Caco-2 (cell line): ENCODE measurements around the gene ATP9B. TPM values are rescaled to one million over a fixed set of nuclear protein-coding genes. Genes with fewer than 3 reads are reported as not detected.

ENCODE experiments used
- BruUV-seq: library from RNA; stranded (reverse); fragments of 400-500 nt; replicated peaks from 2 replicates; lab custom pipeline; 2021; lab: Mats Ljungman, UMichigan
- CTCF ChIA-PET: fragments of 300-600 bp; sonication (Branson Sonifier 250); formaldehyde crosslinking; loops from one replicate; lab custom pipeline; 2022; ENCODE audit warnings: antibody characterized with exemption; lab: Charles Lee
- POLR2A ChIA-PET: fragments of 300-600 bp; sonication (Branson Sonifier 250); formaldehyde crosslinking; loops from one replicate; lab custom pipeline; 2022; ENCODE audit warnings: antibody characterized with exemption; lab: Charles Lee
- DNase-seq, 2 experiments: peaks; one replicate each; pipeline versions ENCODE4 v3.0.0 to v3.0.0-alpha.2; 2020 to 2022
- H3K27me3 ChIP-seq: replicated peaks from 2 replicates; pipeline ENCODE4 v1.6.0; 2011; ENCODE audit warnings: low read length; ENCODE audit not compliant: control insufficient read depth, insufficient read depth
- H3K36me3 ChIP-seq: 2 replicates; pipeline ENCODE4 v1.5.1; 2011; ENCODE audit warnings: low read length; ENCODE audit not compliant: control insufficient read depth, insufficient read depth
- H3K4me1 ChIP-seq: fragments of 250-450 bp; sonication (Bioruptor Pico); 2 replicates; pipeline ENCODE4 v1.5.1; 2020; ENCODE audit warnings: mild to moderate bottlenecking
- H3K4me3 ChIP-seq: 2 replicates; pipeline ENCODE4 v1.5.1; 2011; ENCODE audit warnings: low read depth, mild to moderate bottlenecking, control low read depth, low read length
- H3K9me3 ChIP-seq: fragments of 250-450 bp; sonication (Bioruptor Pico); 2 replicates; pipeline ENCODE4 v1.5.1; 2020; ENCODE audit warnings: mild to moderate bottlenecking, moderate library complexity
- H3K27ac Mint-ChIP-seq: one replicate; pipeline ENCODE4 v1.8.0; 2022; ENCODE audit warnings: mixed read lengths; ENCODE audit not compliant: unreplicated experiment
- H3K27me3 Mint-ChIP-seq: one replicate; pipeline ENCODE4 v1.8.0; 2022; ENCODE audit warnings: mixed read lengths; ENCODE audit not compliant: insufficient read depth, unreplicated experiment
- H3K36me3 Mint-ChIP-seq: one replicate; pipeline ENCODE4 v1.8.0; 2022; ENCODE audit warnings: mild to moderate bottlenecking, mixed read lengths; ENCODE audit not compliant: insufficient read depth, unreplicated experiment
- H3K4me1 Mint-ChIP-seq: one replicate; pipeline ENCODE4 v1.8.0; 2022; ENCODE audit warnings: low read depth, mixed read lengths; ENCODE audit not compliant: unreplicated experiment
- H3K4me3 Mint-ChIP-seq: one replicate; pipeline ENCODE4 v1.8.0; 2022; ENCODE audit warnings: mild to moderate bottlenecking, moderate library complexity, mixed read lengths; ENCODE audit not compliant: unreplicated experiment
- H3K9me3 Mint-ChIP-seq: one replicate; pipeline ENCODE4 v1.8.0; 2022; ENCODE audit warnings: mixed read lengths; ENCODE audit not compliant: unreplicated experiment
- intact Hi-C: fragments of 100-400 bp; cut with micrococcal nuclease; formaldehyde crosslinking; loops from one replicate; pipeline ENCODE4 v1.10.0; 2022; ENCODE audit not compliant: unreplicated experiment
- total RNA-seq: library from RNA; stranded (reverse); gene quantifications from 2 replicates; pipeline ENCODE4 v1.2.3, GENCODE V29; 2022
- TF ChIP-seq, protein P1 (sequence below), 2 experiments: fragments of 200-600 bp in 1 of 2; IDR thresholded peaks; 1 replicate in 1 of 2; 2 replicates in 1 of 2; pipeline versions ENCODE4 v1.5.1 to v1.8.0; 2011 to 2022; ENCODE audit warnings: antibody characterized with exemption in 1 of 2, control low read depth in 1 of 2, inconsistent platforms in 1 of 2, low read depth in 1 of 2, low read length in 1 of 2, mild to moderate bottlenecking in 1 of 2, moderate library complexity in 1 of 2; ENCODE audit not compliant: insufficient read depth in 1 of 2, severe bottlenecking in 1 of 2, unreplicated experiment in 1 of 2

ATP9B gene
- total RNA-seq, 1 experiment from 2014 or later, result 15.8 TPM

DNA sequence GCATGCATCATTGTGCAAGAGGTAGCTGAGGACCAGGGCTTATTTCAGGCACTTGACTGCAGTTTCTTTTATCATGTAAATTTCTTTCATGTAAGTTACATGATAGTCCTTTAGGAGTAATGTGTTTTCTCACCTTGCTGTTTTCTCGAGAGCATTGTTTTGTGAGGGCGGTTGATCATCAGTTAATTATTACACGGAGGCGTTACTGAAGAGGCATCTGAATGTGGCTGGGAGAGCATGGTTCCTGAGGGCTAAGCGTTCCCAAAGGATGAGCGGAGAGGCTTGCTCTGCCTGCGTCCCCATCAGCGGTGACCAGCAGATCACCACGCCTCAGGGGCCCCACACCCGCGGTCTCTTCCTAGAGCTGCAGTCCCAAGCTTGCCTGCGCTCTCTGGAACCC lies 170.4 kb downstream of the ATP9B start:
- H3K27ac Mint-ChIP-seq, result no peak overlapping the region
- intact Hi-C loops, result no loop called here
- H3K9me3 Mint-ChIP-seq, result no peaks in the 10 kb centered on the region
- no peak for DNase-seq
- no peaks in the 10 kb centered on the region for H3K27me3 Mint-ChIP-seq
- H3K36me3 Mint-ChIP-seq, result no peaks in the 10 kb centered on the region
- POLR2A ChIA-PET, result no interaction called here
- Histone ChIP-seq H3K27me3 (no peaks in the 10 kb centered on the region), H3K4me3 (no peak overlapping the region), H3K4me1 (no peaks in the 10 kb centered on the region), H3K36me3 (no peaks in the 10 kb centered on the region), H3K9me3 (no peaks in the 10 kb centered on the region)
- TF ChIP-seq, protein P1, sequence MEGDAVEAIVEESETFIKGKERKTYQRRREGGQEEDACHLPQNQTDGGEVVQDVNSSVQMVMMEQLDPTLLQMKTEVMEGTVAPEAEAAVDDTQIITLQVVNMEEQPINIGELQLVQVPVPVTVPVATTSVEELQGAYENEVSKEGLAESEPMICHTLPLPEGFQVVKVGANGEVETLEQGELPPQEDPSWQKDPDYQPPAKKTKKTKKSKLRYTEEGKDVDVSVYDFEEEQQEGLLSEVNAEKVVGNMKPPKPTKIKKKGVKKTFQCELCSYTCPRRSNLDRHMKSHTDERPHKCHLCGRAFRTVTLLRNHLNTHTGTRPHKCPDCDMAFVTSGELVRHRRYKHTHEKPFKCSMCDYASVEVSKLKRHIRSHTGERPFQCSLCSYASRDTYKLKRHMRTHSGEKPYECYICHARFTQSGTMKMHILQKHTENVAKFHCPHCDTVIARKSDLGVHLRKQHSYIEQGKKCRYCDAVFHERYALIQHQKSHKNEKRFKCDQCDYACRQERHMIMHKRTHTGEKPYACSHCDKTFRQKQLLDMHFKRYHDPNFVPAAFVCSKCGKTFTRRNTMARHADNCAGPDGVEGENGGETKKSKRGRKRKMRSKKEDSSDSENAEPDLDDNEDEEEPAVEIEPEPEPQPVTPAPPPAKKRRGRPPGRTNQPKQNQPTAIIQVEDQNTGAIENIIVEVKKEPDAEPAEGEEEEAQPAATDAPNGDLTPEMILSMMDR (IDR thresholded peaks at IDR 0.05; ENCODE audit: insufficient read depth in 1 of 2, low read depth in 1 of 2, low read length in 1 of 2, severe bottlenecking in 1 of 2, unreplicated experiment in 1 of 2), result no peak
- CTCF ChIA-PET, result no interaction called here
- H3K4me3 Mint-ChIP-seq, result no peak overlapping the region
- no TSS peak for BruUV-seq
- H3K4me1 Mint-ChIP-seq, result no peaks in the 10 kb centered on the region

DNA sequence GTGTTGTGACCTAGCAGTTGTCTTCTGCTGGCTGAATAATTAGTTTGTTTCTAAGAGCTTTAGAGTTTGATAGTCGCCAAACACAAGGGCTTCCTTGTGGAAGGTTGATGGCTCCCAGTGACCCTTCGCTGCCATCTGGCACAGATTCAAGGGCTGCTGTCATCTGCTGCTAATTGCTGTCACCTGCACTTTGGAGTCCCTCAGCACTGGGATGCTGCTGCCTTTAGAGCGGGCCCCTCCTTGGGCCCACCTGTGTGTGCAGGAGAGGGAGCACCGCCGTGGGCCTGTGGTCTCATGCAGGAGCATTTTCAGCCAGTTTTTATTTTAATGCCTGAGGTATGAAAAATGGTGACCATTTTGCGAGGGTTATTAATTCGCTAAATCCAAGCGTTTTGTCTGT lies 172.6 kb downstream of the ATP9B start:
- CTCF ChIA-PET, result no interaction called here
- Mint-ChIP-seq H3K9me3 (no peaks in the 10 kb centered on the region), H3K4me1 (no peaks in the 10 kb centered on the region), H3K27ac (no peak overlapping the region), H3K36me3 (no peaks in the 10 kb centered on the region), H3K27me3 (no peaks in the 10 kb centered on the region), H3K4me3 (no peak overlapping the region)
- no peaks in the 10 kb centered on the region for H3K4me1 ChIP-seq
- no peaks in the 10 kb centered on the region for H3K36me3 ChIP-seq
- H3K9me3 ChIP-seq, result no peaks in the 10 kb centered on the region
- intact Hi-C loops, result no loop called here
- TF ChIP-seq, protein P1 (IDR thresholded peaks at IDR 0.05; ENCODE audit: insufficient read depth in 1 of 2, low read depth in 1 of 2, low read length in 1 of 2, severe bottlenecking in 1 of 2, unreplicated experiment in 1 of 2), result no peak
- no peaks in the 10 kb centered on the region for H3K27me3 ChIP-seq
- POLR2A ChIA-PET, result no interaction called here
- no peak for DNase-seq
- BruUV-seq, result no TSS peak
- H3K4me3 ChIP-seq, result no peak overlapping the region

DNA sequence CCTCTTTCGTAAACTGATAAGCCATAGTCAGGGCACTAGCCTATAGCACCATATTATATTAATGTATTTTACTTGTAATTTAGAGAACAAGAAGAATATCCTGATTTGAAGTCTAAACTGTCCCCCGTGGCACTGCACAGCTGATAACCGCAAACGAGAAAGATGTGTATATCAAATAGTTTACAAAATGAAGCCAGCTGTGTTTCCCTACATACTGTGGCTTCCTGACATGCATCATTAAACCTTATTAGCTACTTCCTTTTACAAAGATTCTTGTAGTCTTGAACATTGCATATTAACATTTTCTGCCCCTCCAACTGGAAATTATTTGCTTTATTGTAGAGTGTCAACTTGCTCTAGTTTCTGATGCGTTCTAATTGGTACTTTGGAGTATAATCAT lies 173.1 kb downstream of the ATP9B start:
- Histone ChIP-seq H3K4me1 (no peaks in the 10 kb centered on the region), H3K27me3 (no peaks in the 10 kb centered on the region), H3K36me3 (no peaks in the 10 kb centered on the region), H3K4me3 (no peak overlapping the region), H3K9me3 (no peaks in the 10 kb centered on the region)
- DNase-seq, result no peak
- no peaks in the 10 kb centered on the region for H3K9me3 Mint-ChIP-seq
- H3K4me3 Mint-ChIP-seq, result no peak overlapping the region
- TF ChIP-seq, protein P1 (IDR thresholded peaks at IDR 0.05; ENCODE audit: insufficient read depth in 1 of 2, low read depth in 1 of 2, low read length in 1 of 2, severe bottlenecking in 1 of 2, unreplicated experiment in 1 of 2), result no peak
- H3K27ac Mint-ChIP-seq, result no peak overlapping the region
- no peaks in the 10 kb centered on the region for H3K4me1 Mint-ChIP-seq
- ChIA-PET POLR2A (no interaction called here), CTCF (no interaction called here)
- intact Hi-C loops, result no loop called here
- H3K36me3 Mint-ChIP-seq, result no peaks in the 10 kb centered on the region
- BruUV-seq, result no TSS peak
- H3K27me3 Mint-ChIP-seq, result no peaks in the 10 kb centered on the region
